HEK293T (cell line): Measurements from ENCODE around the gene CHST11.

Experiments used
- BHLHE40 ChIP-seq: fragments of 450-650 bp; IDR thresholded peaks from 2 replicates; pipeline ENCODE4 v1.6.1; 2016; ENCODE audit warnings: mild to moderate bottlenecking, moderate library complexity, borderline replicate concordance
- FOXA1 ChIP-seq: fragments of 450-650 bp; IDR thresholded peaks from 2 replicates; pipeline ENCODE4 v1.6.1; 2016; ENCODE audit warnings: mild to moderate bottlenecking
- TARDBP ChIP-seq: fragments of 450-650 bp; IDR thresholded peaks from 2 replicates; pipeline ENCODE4 v1.6.1; 2016
- TF ChIP-seq, protein P1 (sequence below): fragments of 450-650 bp; IDR thresholded peaks from 2 replicates; pipeline ENCODE4 v1.6.1; 2016

GRCh38 chr12:104426926-104427546 is 29.7 kb upstream of the CHST11 start:
- no peak for TF ChIP-seq TARDBP
- TF ChIP-seq BHLHE40 = no peak
- TF ChIP-seq FOXA1 = no peak
- TF ChIP-seq, protein P1, sequence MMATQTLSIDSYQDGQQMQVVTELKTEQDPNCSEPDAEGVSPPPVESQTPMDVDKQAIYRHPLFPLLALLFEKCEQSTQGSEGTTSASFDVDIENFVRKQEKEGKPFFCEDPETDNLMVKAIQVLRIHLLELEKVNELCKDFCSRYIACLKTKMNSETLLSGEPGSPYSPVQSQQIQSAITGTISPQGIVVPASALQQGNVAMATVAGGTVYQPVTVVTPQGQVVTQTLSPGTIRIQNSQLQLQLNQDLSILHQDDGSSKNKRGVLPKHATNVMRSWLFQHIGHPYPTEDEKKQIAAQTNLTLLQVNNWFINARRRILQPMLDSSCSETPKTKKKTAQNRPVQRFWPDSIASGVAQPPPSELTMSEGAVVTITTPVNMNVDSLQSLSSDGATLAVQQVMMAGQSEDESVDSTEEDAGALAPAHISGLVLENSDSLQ = no peak
